Endothelial cell of umbilical vein (primary cell): ENCODE measurements around the gene LIMA1. TPM values are rescaled to one million over a fixed set of nuclear protein-coding genes. Genes with fewer than 3 reads are reported as not detected.
"Not testable (repeated sequence)": the region's sequence is repeated elsewhere in the genome, so short reads cannot be mapped to it uniquely, and the experiment has no call there.

Source experiments
- BruUV-seq: library from RNA; stranded (reverse); fragments of 400-500 nt; replicated peaks from 2 replicates; lab custom pipeline; 2021; lab: Mats Ljungman, UMichigan
- CTCF ChIA-PET: fragments of 300-600, 350-600 bp; sonication (Branson Sonifier 250); formaldehyde crosslinking; loops from one replicate; lab custom pipeline; 2021; ENCODE audit warnings: antibody characterized with exemption, inconsistent platforms; lab: Charles Lee
- POLR2A ChIA-PET: fragments of 300-600, 350-600 bp; sonication (Branson Sonifier 250); formaldehyde crosslinking; loops from one replicate; lab custom pipeline; 2021; ENCODE audit warnings: antibody characterized with exemption, inconsistent platforms; lab: Charles Lee
- DNase-seq: peaks from one replicate; pipeline ENCODE4 v3.0.0-alpha.2; 2011; ENCODE audit warnings: low read depth, low spot score
- FAIRE-seq: peaks from 2 replicates; lab custom pipeline; 2011; peaks lifted over from hg19 to GRCh38; lab: Jason Lieb, UNC
- H2AFZ ChIP-seq: 2 replicates; pipeline ENCODE4 v1.6.0; 2012; ENCODE audit warnings: low read depth, low read length, control low read depth, inconsistent platforms
- H3K27ac ChIP-seq: 2 replicates; pipeline ENCODE4 v1.5.1; 2011; ENCODE audit warnings: low read depth, mild to moderate bottlenecking, control low read depth, low read length, moderate library complexity; ENCODE audit not compliant: insufficient read depth
- H3K27me3 ChIP-seq, 2 experiments: 2 replicates each; pipeline versions ENCODE4 v1.6.0 to v1.6.1; 2011; ENCODE audit warnings: low read length in 2 of 2, mixed read lengths in 1 of 2; ENCODE audit not compliant: control insufficient read depth in 2 of 2, insufficient read depth in 2 of 2
- H3K36me3 ChIP-seq, 2 experiments: 2 replicates in 1 of 2; 3 replicates in 1 of 2; pipeline ENCODE4 v1.5.1; 2011; ENCODE audit warnings: low read length in 2 of 2, mild to moderate bottlenecking in 1 of 2, moderate library complexity in 1 of 2; ENCODE audit not compliant: control insufficient read depth in 2 of 2, insufficient read depth in 2 of 2; ENCODE audit errors: extremely low read depth in 1 of 2
- H3K4me1 ChIP-seq: 3 replicates; pipeline ENCODE4 v1.5.1; 2011; ENCODE audit warnings: mild to moderate bottlenecking, low read length; ENCODE audit not compliant: control insufficient read depth, insufficient read depth; ENCODE audit errors: extremely low read depth
- H3K4me2 ChIP-seq: 2 replicates; pipeline ENCODE4 v1.6.1; 2011; ENCODE audit warnings: low read length, control low read depth, mixed read lengths; ENCODE audit not compliant: insufficient read depth
- H3K4me3 ChIP-seq, 3 experiments: fragments of 200-600 bp in 1 of 3; sonication (generic), shearing (Covaris generic) in 1 of 3; replicated peaks in 1 of 3; 2 replicates each; pipeline ENCODE4 v1.5.1; 2011 to 2016; ENCODE audit warnings: control low read depth in 3 of 3, low read length in 3 of 3, mild to moderate bottlenecking in 2 of 3, inconsistent platforms in 1 of 3, low read depth in 1 of 3, moderate library complexity in 1 of 3; ENCODE audit not compliant: insufficient read depth in 1 of 3
- H3K79me2 ChIP-seq: 2 replicates; pipeline ENCODE4 v1.6.0; 2012; ENCODE audit warnings: low read length, inconsistent platforms; ENCODE audit not compliant: control insufficient read depth, insufficient read depth
- H3K9ac ChIP-seq: replicated peaks from 2 replicates; pipeline ENCODE3; 2011; ENCODE audit warnings: low read length, control low read depth; ENCODE audit not compliant: insufficient read depth; ENCODE audit errors: extremely low read depth
- H3K9me1 ChIP-seq: replicated peaks from 3 replicates; pipeline ENCODE4 v1.6.0; 2011; ENCODE audit warnings: mild to moderate bottlenecking, low read length; ENCODE audit not compliant: control insufficient read depth, insufficient read depth; ENCODE audit errors: extremely low read depth
- H3K9me3 ChIP-seq: replicated peaks from 2 replicates; pipeline ENCODE4 v1.5.1; 2012; ENCODE audit warnings: low read length, inconsistent platforms; ENCODE audit not compliant: control insufficient read depth, insufficient read depth
- H4K20me1 ChIP-seq: replicated peaks from 2 replicates; pipeline ENCODE3; 2011; ENCODE audit warnings: mild to moderate bottlenecking, low read length; ENCODE audit not compliant: control insufficient read depth, insufficient read depth; ENCODE audit errors: extremely low read depth
- CTCF ChIP-seq, 2 donors: IDR thresholded peaks; 1 replicate in 1 of 2; 2 replicates in 1 of 2; pipeline ENCODE4 v1.5.1; 2011; ENCODE audit warnings: low read length in 2 of 2, mild to moderate bottlenecking in 2 of 2, moderate library complexity in 2 of 2, control low read depth in 1 of 2, inconsistent platforms in 1 of 2, low read depth in 1 of 2; ENCODE audit not compliant: insufficient read depth in 1 of 2; ENCODE audit errors: extremely low read depth in 1 of 2
- JUN ChIP-seq: IDR thresholded peaks from 2 replicates; pipeline ENCODE4 v1.6.1; 2011; ENCODE audit warnings: borderline replicate concordance, low read depth; ENCODE audit not compliant: insufficient read length, insufficient read depth
- MAX ChIP-seq: IDR thresholded peaks from 2 replicates; pipeline ENCODE4 v1.6.1; 2011; ENCODE audit not compliant: insufficient read depth, insufficient read length
- dilution Hi-C: fragments of 300-500 bp; cut with MboI; formaldehyde crosslinking; loops from one replicate; pipeline ENCODE4 v1.15.0; 2019; ENCODE audit warnings: low sequenced_read_pairs; ENCODE audit not compliant: extremely low pct_ligation_motif_present
- intact Hi-C: fragments of 100-400 bp; cut with micrococcal nuclease; formaldehyde crosslinking; loops from one replicate; pipeline ENCODE4 v1.10.0; 2022
- polyA plus RNA-seq, 4 experiments: library from polyadenylated mRNA; depleted of rRNA in 3 of 4; stranded (reverse) in 3 of 4; unstranded in 1 of 4; fragments of >200 nt; gene quantifications; 2 replicates each; pipeline versions ENCODE4 v1.2.1 to v1.2.3, GENCODE V29; 2011 to 2012; ENCODE audit warnings: missing spikeins in 1 of 4
- total RNA-seq: library from RNA; stranded (reverse); gene quantifications from 2 replicates; pipeline ENCODE4 v1.2.3, GENCODE V29; 2021

The LIMA1 gene
- total and polyA plus RNA-seq, 2 donors (not counting 3 experiments of a cell fraction or from before 2014, with no cell fraction given), result 35.0 to 87.3 TPM

GRCh38 chr12:50314636-50315312, 31.5 kb upstream of the LIMA1 start:
- peak; percentile 37 for FAIRE-seq

GRCh38 chr12:50313971-50314370, 30.7 kb upstream of the LIMA1 start:
- H3K9me1 ChIP-seq, DNase-seq, FAIRE-seq, H3K9me3 ChIP-seq, H3K36me3 ChIP-seq, H3K9ac ChIP-seq, H2AFZ ChIP-seq, H3K79me2 ChIP-seq, H4K20me1 ChIP-seq, BruUV-seq, H3K27me3 ChIP-seq, H3K4me2 ChIP-seq, dilution Hi-C loops, H3K4me1 ChIP-seq, H3K4me3 ChIP-seq, H3K27ac ChIP-seq: not testable (repeated sequence)
- POLR2A ChIA-PET, result interaction anchor here (1.0 kb wide), 1 partner anchor 229 kb away, joined by 3 read pairs; the partner anchor contains the start of gene SMARCD1
- CTCF ChIA-PET, result interaction anchor here (0.6 to 6.7 kb wide), 72 partner anchors 8 to 336 kb away, joined by 3 to 181 read pairs (median 6); partner anchors contain the start of genes CERS5, COX14, GPD1 and LIMA1
- intact Hi-C loops, result loop anchor here (1.0 kb wide), 4 partner anchors 132 to 239 kb away; no protein-coding TSS in a partner anchor

More at GRCh38 chr12:50314636-50315312, 31.5 kb upstream of the LIMA1 start:
- CTCF ChIA-PET, result interaction anchor here (0.6 to 6.7 kb wide), 74 partner anchors 9 to 336 kb away, joined by 3 to 181 read pairs (median 5); partner anchors contain the start of genes CERS5, COX14, GPD1 and LIMA1
- no peaks in the 10 kb centered on the region for H3K36me3 ChIP-seq
- BruUV-seq, result no TSS peak
- no peaks in the 10 kb centered on the region for H3K9me1 ChIP-seq
- H4K20me1 ChIP-seq, result no peaks in the 10 kb centered on the region
- no peak overlapping the region for H2AFZ ChIP-seq
- intact Hi-C loops (loop anchor here (1.0 kb wide), 4 partner anchors 132 to 239 kb away; no protein-coding TSS in a partner anchor), dilution Hi-C loops (no loop called here)
- H3K79me2 ChIP-seq, result no peaks in the 10 kb centered on the region
- H3K27ac ChIP-seq, result no peak overlapping the region
- H3K4me2 ChIP-seq, result no peak overlapping the region
- H3K9ac ChIP-seq, result no peak overlapping the region
- DNase-seq, result peak; percentile 70
- no peaks in the 10 kb centered on the region for H3K9me3 ChIP-seq
- TF ChIP-seq CTCF (IDR thresholded peaks at IDR 0.05; ENCODE audit: extremely low read depth in 1 of 2, insufficient read depth in 1 of 2, low read depth in 1 of 2, low read length in 2 of 2) (peak; percentile 50 to 68), JUN (no peak), MAX (no peak)
- POLR2A ChIA-PET, result interaction anchor here (0.7 to 1.0 kb wide), 2 partner anchors 230 to 277 kb away, joined by 3 read pairs; partner anchors contain the start of gene SMARCD1
- H3K27me3 ChIP-seq, result no peaks in the 10 kb centered on the region
- H3K4me1 ChIP-seq, result no peaks in the 10 kb centered on the region
- H3K4me3 ChIP-seq, result no peak overlapping the region
